ENCODE measurements around the gene MMGT1. TPM values are rescaled to one million over a fixed set of nuclear protein-coding genes. Genes with fewer than 3 reads are reported as not detected.

MMGT1 gene
- total RNA-seq, 1 donor from 2014 or later, result 26.0 TPM

DNA sequence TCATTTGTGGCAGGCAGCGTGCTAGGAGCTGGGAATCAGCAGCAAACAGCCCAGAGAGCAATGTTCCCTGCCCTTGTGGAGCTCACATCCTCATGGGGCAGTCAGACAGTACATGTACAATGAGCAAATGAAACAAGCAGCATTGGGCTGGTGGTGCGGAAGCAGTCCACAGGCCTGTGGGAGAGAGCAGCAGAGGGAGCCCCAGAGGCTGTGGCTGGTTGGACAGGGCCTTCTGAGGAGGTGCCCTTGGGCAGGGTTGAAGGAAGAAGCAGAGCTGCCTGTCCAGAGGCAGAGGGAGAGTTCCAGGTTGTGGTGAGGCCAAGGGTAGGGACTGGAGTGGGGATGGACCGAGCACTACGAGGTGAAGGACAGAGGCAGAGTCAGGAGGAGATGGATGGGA, 22.5 kb downstream of the MMGT1 start:
- Histone ChIP-seq H3K27me3 (no peaks in the 10 kb centered on the region), H3K79me2 (ENCODE audit: low read depth) (no peaks in the 10 kb centered on the region), H3K36me3 (no peaks in the 10 kb centered on the region), H3K9ac (no peak overlapping the region), H3K4me2 (no peak overlapping the region), H3K27ac (no peak overlapping the region), H3K4me1 (no peaks in the 10 kb centered on the region), H3K9me3 (ENCODE audit: low read depth) (no peaks in the 10 kb centered on the region), H4K20me1 (ENCODE audit: low read depth) (no peaks in the 10 kb centered on the region), H3K4me3 (no peak overlapping the region), H3F3A (ENCODE audit: low read depth) (no peaks in the 10 kb centered on the region), H2AFZ (replicated peaks) (no peak overlapping the region)
- H3K9me3 Mint-ChIP-seq, result no peaks in the 10 kb centered on the region
- TF ChIP-seq EZH2 (IDR thresholded peaks at IDR 0.05) (no peak), EZH2phosphoT487 (IDR thresholded peaks at IDR 0.05) (no peak)
- H3K27me3 Mint-ChIP-seq (ENCODE audit: insufficient read depth, low read depth), result peaks cover 2% of the 10 kb centered on the region
- peak; percentile 8 for DNase-seq (ENCODE audit: low spot score)
- no peak overlapping the region for H3K4me3 Mint-ChIP-seq
- no peaks in the 10 kb centered on the region for H3K4me1 Mint-ChIP-seq
- no peaks in the 10 kb centered on the region for H3K36me3 Mint-ChIP-seq
- H3K27ac Mint-ChIP-seq, result no peak overlapping the region

GRCh38 chrX:135944486-135944885, 29.3 kb downstream of the MMGT1 start:
- Histone ChIP-seq H3K4me1 (no peaks in the 10 kb centered on the region), H3F3A (ENCODE audit: low read depth) (no peaks in the 10 kb centered on the region), H3K27me3 (no peaks in the 10 kb centered on the region), H3K79me2 (ENCODE audit: low read depth) (no peaks in the 10 kb centered on the region), H3K36me3 (no peaks in the 10 kb centered on the region), H3K9me3 (ENCODE audit: low read depth) (no peaks in the 10 kb centered on the region), H3K4me2 (no peak overlapping the region), H3K4me3 (no peak overlapping the region), H3K9ac (no peak overlapping the region), H4K20me1 (ENCODE audit: low read depth) (no peaks in the 10 kb centered on the region), H3K27ac (no peak overlapping the region), H2AFZ (replicated peaks) (no peak overlapping the region)
- H3K27me3 Mint-ChIP-seq (ENCODE audit: insufficient read depth, low read depth), result no peaks in the 10 kb centered on the region
- TF ChIP-seq CTCF (IDR thresholded peaks at IDR 0.05) (no peak), EZH2phosphoT487 (IDR thresholded peaks at IDR 0.05) (no peak), EZH2 (IDR thresholded peaks at IDR 0.05) (no peak)
- H3K4me1 Mint-ChIP-seq, result no peaks in the 10 kb centered on the region
- H3K9me3 Mint-ChIP-seq, result peaks cover 11% of the 10 kb centered on the region
- H3K27ac Mint-ChIP-seq, result no peak overlapping the region
- no peak overlapping the region for H3K4me3 Mint-ChIP-seq
- no peaks in the 10 kb centered on the region for H3K36me3 Mint-ChIP-seq
- no peak for DNase-seq (ENCODE audit: low spot score)

DNA sequence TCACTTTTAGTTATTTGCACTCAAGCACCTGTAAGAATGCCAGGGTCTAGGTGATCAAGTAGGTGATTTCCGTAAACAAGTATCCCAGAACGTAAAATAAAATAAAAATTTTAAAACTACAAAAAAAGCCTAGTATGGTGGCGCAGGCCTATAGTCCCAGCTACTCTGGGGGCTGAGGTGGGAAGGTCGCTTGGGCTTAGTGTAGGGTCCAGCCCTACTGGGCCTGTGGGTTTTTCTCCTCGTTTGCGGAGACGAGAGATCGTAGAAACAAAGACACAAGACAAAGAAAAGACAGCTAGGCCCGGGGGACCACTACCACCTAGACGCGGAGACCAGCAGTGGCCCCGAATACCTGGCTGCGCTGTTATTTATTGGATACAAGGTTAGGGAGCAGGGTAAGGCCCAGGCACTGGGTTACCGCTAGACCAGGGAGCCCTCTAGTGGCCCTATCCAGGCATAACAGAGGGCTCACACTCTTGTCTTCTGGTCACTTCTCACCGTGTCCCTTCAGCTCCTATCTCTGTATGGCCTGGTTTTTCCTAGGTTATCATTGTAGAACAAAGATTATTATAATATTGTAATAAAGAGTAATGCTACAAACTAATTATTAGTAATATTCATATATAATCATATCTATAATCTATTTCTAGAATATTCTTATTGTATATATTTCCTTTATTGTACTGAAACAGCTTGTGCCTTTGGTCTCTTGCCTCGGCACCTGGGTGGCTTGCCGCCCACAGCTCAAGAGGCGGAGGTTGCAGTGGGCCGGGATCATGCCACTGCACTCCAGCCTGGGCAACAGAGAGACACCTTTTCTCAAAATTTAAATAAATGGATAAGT, 41.9 kb downstream of the MMGT1 start:
- DNase-seq (ENCODE audit: low spot score), result peak; percentile 64
- Histone ChIP-seq H4K20me1 (ENCODE audit: low read depth) (no peaks in the 10 kb centered on the region), H3K4me1 (no peaks in the 10 kb centered on the region), H3K9me3 (ENCODE audit: low read depth) (peaks cover 5% of the 10 kb centered on the region), H3K27ac (no peak overlapping the region), H3K4me2 (no peak overlapping the region), H3K79me2 (ENCODE audit: low read depth) (no peaks in the 10 kb centered on the region), H3F3A (ENCODE audit: low read depth) (no peaks in the 10 kb centered on the region), H3K9ac (no peak overlapping the region), H2AFZ (replicated peaks) (no peak overlapping the region), H3K4me3 (no peak overlapping the region), H3K36me3 (no peaks in the 10 kb centered on the region), H3K27me3 (no peaks in the 10 kb centered on the region)
- Mint-ChIP-seq H3K4me3 (no peak overlapping the region), H3K27me3 (ENCODE audit: insufficient read depth, low read depth) (peaks cover 2% of the 10 kb centered on the region), H3K4me1 (no peaks in the 10 kb centered on the region), H3K9me3 (no peaks in the 10 kb centered on the region), H3K36me3 (no peaks in the 10 kb centered on the region), H3K27ac (no peak overlapping the region)
- TF ChIP-seq CTCF (IDR thresholded peaks at IDR 0.05) (peak; percentile 66), EZH2phosphoT487 (IDR thresholded peaks at IDR 0.05) (no peak), EZH2 (IDR thresholded peaks at IDR 0.05) (no peak)

- Histone ChIP-seq H2AFZ (replicated peaks) (no peak overlapping the region), H3F3A (ENCODE audit: low read depth) (no peaks in the 10 kb centered on the region), H3K36me3 (no peaks in the 10 kb centered on the region), H3K4me3 (no peak overlapping the region), H3K9ac (no peak overlapping the region), H3K27me3 (no peaks in the 10 kb centered on the region), H4K20me1 (ENCODE audit: low read depth) (no peaks in the 10 kb centered on the region), H3K79me2 (ENCODE audit: low read depth) (no peaks in the 10 kb centered on the region), H3K4me1 (no peaks in the 10 kb centered on the region), H3K4me2 (no peak overlapping the region), H3K9me3 (ENCODE audit: low read depth) (peaks cover 5% of the 10 kb centered on the region), H3K27ac (no peak overlapping the region)
- Mint-ChIP-seq H3K27ac (no peak overlapping the region), H3K9me3 (no peaks in the 10 kb centered on the region), H3K36me3 (no peaks in the 10 kb centered on the region), H3K27me3 (ENCODE audit: insufficient read depth, low read depth) (peaks cover 2% of the 10 kb centered on the region), H3K4me3 (no peak overlapping the region), H3K4me1 (no peaks in the 10 kb centered on the region)
- no peak for TF ChIP-seq CTCF (IDR thresholded peaks at IDR 0.05)
- no peak for TF ChIP-seq EZH2phosphoT487 (IDR thresholded peaks at IDR 0.05)
- no peak for TF ChIP-seq EZH2 (IDR thresholded peaks at IDR 0.05)
- no peak for DNase-seq (ENCODE audit: low spot score)
Observed at GRCh38 chrX:135927897-135928296, 45.9 kb downstream of the MMGT1 start.

All from neural progenitor cell (in vitro differentiated cells).